GM18502 (cell line): ENCODE data around the gene PHLDA1.

Source experiments
- ATAC-seq: cut with Tn5 transposase; IDR thresholded peaks from one replicate; pipeline ENCODE4 v1.9.1; 2021; ENCODE audit warnings: mild to moderate bottlenecking; ENCODE audit not compliant: unreplicated experiment, poor library complexity

The PHLDA1 gene

GRCh38 chr12:76020731-76021672 lies 10.6 kb downstream of the PHLDA1 start:
- ATAC-seq: peak; percentile 76

DNA sequence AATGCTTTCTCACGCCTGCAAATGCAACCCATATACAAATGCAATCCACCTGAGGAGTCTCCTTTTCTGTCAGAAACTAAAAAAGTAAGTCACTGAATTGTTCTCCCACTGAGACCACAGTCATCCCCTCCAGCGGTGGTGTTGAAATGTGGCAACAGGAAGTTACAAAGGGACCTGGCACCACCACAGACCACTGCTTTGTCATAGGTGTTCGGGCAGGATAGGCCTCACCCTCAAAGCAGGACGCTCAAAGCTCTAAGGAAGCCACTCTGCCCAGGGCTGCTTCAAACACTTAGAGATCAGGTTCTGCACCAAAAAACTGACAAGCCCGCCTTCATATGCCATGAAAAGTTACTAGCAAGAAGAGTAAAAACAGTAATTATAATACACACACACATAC lies 11.3 kb downstream of the PHLDA1 start:
- peak; percentile 65 for ATAC-seq

- no peak for ATAC-seq
Observed at GRCh38 chr12:76018672-76019071, 12.9 kb downstream of the PHLDA1 start.

DNA sequence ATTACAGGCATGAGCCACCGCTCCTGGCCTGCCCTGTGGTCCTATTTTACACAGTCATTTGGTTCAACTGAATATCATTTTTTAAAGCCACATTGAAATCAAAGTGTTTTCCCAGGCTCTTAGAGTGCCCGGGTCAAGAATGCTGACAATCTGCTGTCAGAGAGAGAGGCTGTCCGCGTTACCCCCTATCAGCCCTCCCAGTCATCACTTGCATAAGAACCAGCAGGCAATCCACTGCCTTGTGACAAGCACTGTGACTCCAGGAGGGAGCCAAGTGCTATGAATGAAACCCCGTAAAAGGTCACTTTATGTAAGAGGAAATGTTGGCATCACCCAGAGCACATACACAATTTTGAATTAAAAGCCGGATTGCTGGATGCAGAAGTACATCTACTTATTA lies 13.5 kb downstream of the PHLDA1 start:
- no peak for ATAC-seq

GRCh38 chr12:76014007-76014406 lies 17.6 kb downstream of the PHLDA1 start:
- ATAC-seq: no peak

DNA sequence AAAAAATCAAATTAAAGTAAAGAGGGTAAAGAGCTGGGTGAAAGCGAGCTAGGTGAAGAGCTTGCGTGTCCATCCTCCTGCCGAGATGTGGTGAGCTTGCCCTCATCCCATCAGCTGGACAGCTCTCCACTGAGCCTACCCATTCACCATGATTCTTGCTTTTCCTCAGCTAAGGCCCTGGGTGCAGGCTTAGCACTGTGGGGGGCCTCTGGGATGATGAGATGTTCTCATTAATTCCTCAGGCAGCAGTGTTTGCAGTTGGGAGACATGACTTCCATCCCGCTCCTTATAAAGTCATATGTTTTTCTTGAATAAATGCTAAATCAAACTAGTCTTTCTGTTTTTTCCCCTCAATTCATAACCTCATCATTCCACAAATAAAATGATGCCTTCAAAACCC lies 18.0 kb downstream of the PHLDA1 start:
- no peak for ATAC-seq

GRCh38 chr12:76012644-76013043 lies 18.9 kb downstream of the PHLDA1 start:
- no peak for ATAC-seq

- no peak for ATAC-seq
Observed at GRCh38 chr12:76010732-76011458, 20.7 kb downstream of the PHLDA1 start.

DNA sequence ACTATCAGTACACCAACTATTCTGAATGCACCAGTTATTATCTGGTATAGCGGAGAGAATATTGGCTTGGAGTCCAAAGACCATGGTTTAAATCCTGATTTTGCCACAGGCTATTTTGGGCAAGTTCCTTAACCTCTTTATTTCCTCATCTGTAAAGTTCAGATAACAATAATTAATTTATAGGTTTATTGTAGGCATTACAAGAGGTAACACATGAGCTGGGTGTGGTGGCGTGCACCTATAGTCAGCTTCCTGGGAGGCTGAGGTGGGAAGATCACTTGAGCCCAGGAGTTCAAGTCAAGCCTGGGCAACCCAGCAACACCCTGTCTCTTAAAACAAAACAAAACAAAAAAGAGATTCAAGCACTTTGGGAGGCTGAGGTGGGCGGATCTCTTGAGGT lies 23.1 kb downstream of the PHLDA1 start:
- ATAC-seq: no peak

DNA sequence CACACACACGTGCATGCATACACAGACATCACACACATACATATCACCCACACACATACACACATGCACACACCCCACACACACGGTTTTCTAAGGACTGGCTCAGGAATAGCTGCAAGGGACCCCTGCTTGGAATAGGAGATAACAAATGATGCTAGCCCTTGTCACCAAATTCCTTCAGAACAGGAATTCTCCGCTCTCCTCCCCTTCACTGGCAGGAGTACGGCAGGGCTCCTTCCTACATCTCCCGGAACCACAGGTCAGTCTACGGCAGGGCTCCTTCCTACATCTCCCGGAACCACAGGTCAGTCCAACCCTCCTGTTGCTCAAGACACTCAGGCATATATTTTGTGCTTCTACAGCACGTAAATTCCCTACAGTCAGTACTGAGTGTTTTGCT lies 23.9 kb downstream of the PHLDA1 start:
- no peak for ATAC-seq

GRCh38 chr12:76006028-76006925 lies 25.3 kb downstream of the PHLDA1 start:
- ATAC-seq: no peak

DNA sequence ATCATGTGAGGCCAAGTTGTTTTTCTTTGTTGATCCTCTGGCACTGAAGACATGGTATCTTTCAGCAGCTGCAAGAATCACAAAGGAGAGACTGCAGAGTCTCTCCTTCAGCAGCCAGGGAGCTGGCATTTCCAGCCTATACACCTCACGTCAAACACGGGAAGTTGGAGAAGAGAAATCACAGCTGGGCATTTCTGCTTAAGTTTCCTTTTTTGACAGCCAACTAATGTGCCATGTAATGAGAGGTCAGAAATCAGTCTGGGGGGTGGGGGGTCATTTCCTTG lies 28.3 kb downstream of the PHLDA1 start:
- ATAC-seq: no peak

GRCh38 chr12:76002598-76003354 lies 28.8 kb downstream of the PHLDA1 start:
- ATAC-seq: no peak

DNA sequence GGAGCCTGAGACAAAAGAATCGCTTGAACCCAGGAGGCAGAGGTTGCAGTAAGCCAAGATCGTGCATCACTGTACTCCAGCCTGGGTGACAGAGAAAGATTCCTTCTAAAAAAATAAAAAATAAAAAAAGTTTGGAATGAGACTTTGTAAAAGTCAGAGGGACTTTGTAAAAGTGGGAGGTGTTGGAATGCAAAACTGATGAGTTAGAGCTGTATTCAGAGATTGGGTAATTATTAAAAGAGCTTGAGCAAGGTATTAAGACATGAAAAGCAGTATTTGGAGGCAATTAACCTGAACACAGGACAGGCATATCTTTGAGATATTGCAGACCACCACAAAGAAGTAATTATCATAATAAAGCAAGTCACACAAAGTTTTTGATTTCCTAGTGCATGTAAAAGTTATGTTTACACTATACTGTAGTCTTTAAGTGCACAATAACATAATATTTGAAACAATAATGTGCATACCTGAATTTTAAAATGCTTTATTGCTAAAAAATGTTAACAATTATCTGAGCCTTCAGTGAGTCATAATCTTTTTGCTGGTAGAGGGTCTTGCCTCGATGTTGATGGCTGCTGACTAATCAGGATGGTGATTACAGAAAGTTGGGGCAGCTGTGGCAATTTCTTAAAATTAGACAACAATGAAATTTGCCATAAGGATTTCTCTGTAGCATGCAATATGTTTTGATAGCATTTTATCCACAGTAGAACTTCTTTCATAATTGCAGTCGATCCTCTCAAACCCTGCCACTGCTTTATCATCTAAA lies 33.1 kb downstream of the PHLDA1 start:
- no peak for ATAC-seq

DNA sequence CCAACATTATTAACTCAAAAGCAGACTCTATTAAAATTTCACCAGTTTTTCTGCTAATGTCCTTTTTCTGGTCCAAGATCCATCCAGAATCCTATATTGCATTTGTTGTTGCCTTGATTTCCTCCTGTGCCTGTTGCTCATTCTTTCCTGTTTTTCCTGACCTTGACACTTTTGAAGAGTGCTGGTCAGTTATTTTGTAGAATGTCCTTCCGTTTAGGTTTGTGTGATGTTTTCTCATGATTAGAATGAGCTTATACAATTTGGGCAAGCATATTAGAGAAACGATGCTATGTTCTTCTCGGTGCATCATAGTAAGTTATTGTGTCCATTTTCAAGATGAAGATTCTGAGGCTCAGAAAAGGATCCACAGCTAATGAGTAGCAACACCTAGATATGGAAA lies 33.9 kb downstream of the PHLDA1 start:
- ATAC-seq: no peak

GRCh38 chr12:75996861-75997447 lies 34.6 kb downstream of the PHLDA1 start:
- ATAC-seq: no peak

- ATAC-seq: no peak
Observed at GRCh38 chr12:75995691-75996090, 35.9 kb downstream of the PHLDA1 start.

- no peak for ATAC-seq
Observed at GRCh38 chr12:75994069-75994740, 37.4 kb downstream of the PHLDA1 start.
